Measurements from ENCODE around the gene COL11A2.

The COL11A2 gene

DNA sequence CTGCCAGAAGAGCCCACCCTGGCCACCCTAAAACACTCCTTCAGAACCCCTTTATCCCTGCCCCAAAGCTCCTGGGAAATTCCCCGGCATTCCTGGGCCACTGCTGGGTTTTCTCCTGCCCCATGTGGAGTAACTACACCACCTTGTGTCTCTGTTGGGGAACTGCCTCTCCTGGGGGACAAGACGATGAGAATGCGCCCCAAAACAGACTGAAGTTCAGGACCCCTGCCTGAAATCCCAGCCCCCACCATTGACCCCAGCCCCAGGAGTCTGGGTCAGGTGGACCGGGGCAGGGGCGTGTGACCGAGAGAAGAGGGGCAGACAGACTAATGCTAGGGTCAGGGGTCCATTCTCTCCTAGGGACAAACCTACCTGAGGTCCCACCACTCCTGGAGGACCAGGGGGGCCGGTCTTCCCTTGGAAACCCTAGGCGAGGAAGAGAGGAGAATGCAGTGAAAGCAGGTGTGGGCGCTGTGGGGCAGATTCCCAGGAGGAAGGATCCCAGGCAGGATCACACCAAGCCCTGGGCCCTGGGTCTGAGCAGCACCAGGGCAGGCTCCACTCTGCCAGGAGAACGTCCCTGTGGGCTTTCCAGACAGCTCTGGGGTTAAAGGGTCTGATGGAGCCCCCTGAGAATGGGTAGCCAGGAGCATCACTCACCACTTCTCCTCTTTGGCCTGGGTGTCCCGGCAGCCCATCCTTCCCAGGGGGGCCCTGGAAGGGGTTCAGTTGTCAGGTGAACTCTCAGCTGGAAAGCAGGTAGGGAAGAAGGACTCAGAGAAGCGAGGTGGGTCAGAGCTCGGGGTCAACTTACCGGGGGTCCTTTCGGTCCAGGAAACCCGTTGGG lies 19.4 kb downstream of the COL11A2 start:
- FAIRE-seq, result no peak
- peak; percentile 44 for DNase-seq (ENCODE audit: low spot score)

DNA sequence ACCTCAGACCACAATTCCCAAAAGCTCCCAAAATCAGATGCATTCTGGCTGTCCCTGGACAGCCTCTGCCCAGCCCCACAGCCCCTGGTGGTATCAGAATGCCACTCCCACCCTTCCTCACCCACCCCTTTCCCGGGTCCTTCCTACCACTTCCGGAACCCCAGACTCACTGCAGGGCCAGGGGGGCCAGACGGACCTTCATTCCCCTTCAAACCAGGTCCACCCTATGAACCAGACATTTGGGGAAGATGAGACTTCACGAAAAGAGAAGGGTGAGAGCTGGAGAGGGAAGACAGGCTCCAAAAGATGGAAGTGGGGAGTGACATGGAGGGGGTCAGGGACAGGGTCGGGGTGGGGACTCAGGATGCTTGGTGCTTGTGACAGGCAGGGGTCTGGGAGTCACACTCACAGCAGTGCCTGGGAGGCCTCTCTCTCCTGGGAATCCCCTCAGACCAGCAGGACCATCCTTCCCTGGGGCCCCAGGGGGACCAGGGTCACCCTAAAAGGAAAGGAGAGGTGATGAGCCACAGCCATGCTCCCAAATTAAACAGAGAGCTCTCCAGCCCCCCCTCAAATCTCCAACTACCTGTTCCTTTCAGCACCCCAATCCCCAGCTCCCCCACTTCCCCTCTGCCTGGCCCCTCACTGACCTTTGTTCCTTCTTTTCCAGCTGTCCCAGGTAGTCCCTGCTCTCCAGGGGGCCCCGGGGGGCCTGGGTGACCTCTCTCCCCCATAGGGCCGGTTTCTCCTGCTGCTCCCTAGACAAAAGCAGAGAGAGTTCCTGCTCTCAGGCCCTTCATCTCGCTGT lies 20.2 kb downstream of the COL11A2 start:
- no peak for DNase-seq (ENCODE audit: low spot score)
- no peak for FAIRE-seq

DNA sequence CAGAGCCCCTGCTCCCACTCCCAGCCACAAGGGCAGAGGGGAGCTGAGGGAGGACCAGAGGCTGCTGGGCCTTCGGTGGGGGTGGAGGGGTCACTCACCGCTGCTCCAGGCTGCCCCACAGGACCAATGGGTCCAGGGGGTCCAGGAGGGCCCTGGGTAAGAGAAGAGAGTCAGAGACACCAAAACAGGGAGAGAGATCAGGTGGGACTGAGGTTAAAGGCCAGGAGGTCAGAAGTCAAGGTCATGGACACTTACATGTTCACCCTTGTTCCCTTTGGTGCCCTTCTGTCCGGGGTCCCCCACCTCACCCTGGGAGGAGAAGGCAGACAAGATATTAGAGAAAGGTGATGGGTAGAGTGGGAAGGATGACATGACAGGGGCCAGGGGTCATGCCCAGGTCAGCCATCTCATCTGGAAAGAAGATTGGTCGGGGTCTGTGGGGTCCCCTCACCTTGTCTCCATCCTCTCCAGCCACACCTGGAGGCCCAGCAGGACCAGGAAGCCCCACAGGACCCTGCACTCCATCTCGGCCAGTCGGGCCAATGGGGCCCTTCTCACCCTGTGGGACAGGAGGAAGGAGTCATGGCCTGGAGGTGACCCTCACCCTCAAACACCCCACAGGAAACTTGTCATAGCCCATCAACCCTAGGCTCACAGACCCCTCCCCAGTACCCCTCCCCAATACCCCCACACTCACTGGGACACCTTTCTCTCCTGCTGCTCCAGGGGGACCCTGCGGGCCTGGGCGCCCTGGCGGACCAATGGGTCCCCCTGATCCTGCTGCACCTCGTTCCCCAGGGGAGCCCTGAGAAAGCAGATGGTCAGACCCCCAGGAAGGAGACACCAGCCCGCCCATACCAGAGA lies 21.0 kb downstream of the COL11A2 start:
- DNase-seq (ENCODE audit: low spot score) (no peak), FAIRE-seq (no peak)

DNA sequence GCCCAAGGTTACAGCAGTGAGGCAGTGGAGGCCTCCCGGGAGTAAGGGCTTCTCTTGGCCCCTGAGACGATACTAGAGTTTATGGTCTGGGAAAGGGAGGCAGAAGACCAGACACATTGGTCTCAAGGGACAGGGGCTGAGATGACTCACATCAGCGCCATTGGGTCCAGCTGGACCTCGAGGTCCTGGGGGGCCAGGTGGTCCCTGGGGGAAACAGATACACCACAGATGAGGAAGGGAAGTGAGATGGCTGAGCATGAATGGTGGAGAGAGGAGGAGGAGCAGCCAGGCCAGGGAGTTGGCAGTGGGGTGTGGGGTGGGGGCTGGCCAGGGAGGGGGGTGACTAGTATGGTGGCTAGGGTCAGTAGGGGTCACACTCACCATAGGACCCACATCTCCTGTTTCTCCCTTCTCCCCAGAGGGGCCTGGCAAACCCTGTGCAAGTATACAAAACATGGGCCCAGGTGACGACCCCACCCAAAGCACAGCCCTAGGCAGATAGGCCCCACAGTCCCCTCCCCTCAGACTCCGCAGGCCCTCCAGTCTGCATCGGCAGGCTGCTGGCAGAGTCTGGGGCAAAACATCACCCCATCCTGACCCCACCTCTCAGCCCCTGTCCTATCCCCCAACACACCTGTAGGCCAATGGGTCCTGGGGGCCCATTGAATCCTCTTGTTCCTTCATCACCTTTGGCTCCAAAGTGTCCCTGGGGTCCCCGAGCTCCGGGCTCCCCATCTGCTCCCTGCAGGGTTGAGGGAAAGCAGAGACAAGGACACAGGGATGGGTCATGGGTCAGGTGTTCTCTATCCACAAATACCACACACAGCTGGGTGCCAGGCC lies 21.9 kb downstream of the COL11A2 start:
- FAIRE-seq (no peak), DNase-seq (ENCODE audit: low spot score) (no peak)

DNA sequence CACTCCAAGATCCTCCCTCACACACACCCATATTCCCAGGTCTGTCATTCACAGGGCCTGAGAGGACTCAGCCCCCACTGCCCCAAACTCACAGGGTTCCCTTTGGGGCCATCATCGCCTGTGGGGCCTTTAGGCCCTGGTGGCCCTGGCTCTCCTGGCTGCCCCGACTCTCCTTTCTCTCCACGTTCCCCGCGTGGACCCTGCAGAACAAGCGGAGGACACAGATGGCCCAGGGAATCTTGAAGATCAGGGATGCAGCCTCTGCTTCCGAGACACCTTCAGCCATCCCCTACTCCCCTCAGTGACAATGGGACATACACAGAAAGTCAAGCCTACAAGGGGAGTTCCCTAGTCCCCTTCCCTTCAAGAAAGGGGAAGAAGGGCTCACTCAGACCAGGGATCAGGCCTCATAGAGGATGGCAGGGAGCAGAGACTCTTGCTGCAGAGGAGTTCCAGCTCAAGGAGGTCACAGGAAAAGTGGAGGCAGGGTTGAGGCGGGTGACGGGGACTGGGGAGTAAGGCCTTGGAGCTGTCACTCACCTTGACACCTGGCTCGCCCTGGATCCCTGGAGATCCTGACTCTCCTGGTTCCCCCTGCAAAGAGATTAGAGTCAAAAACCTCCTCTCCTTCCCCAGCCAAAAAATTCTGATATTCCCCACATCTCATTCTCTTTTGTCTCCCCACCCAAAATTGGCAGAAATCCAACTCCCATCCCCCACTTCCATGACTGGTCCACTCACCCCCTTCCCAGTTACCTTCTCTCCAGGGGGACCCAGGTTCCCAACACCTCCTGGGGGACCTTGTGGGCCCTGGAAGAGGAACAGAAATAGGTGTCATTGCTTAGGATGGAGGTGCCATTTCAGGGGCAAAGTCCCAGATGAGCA lies 22.7 kb downstream of the COL11A2 start:
- DNase-seq (ENCODE audit: low spot score) (no peak), FAIRE-seq (no peak)

DNA sequence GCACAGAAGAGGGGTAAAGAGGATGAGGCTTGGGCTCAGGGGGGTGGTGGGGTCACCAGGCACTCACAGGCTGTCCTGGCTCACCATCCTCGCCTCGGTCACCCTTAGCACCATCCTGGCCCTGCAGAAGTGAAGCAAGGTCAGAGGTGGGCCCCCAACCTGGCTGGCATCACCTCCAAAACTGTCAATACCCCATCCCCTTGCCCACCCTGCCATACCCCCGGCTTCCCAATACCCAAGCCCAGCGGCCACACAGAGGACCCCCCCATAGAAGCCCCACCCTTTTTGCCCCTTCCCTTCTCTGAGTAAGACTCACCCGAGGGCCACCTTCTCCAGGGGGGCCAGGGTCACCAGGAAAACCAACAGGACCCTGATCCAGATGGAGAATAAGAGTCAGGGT lies 23.6 kb downstream of the COL11A2 start:
- no peak for FAIRE-seq
- DNase-seq (ENCODE audit: low spot score), result no peak

DNA sequence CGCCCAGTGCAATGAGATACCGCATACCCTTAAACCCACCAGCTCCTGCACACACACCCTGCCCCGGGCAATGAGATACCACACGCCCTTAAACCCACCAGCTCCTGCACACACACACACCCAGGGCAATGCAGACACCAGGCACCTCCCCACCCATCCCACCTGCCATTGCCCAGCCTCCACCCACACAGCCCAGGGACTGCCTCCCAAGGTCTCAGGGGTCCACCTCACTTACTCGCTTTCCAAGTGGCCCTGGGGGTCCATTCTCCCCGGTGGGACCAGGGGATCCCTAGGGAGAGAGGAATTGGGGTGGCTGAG lies 24.0 kb downstream of the COL11A2 start:
- no peak for DNase-seq (ENCODE audit: low spot score)
- FAIRE-seq, result no peak

DNA sequence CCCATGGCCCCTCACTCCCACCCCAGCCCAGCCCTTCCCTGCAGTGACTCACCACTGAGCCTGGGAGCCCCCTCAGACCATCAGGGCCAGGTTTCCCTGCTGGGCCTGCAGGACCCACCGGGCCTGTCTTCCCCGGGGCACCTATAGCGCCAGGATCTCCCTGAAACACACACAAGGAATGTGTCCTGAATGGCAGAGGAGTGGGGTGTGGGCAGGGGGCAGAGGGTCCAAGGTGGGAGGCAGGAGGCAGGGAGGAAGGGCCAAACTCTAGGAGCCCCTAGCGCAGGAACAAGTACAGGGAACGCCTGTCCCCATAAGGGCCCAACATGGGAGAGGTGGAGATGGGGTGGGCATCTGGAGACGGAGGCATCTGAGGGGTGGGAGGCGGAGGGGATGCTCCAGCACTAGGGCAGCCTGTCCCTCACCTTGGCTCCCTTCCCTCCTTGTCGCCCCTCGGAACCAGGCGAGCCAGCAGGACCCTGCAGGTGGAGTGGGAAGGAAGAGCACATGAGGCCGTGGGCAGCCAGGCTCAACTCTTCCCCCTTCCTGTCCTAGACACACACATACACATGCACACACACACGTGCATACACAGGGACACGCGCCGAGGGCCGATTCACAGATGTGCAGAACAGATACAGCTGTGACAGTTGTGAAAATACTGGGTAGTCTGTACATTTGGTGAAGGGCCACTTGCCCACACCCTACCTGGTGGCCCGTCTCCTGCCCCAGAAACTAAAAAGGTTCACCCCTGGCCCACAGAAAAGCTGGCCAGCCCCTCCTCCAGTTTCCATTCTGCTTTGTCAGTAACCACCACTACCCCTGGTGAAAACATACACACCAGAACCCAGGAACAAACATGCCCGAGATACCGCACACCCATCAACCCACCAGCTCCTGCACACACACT lies 24.6 kb downstream of the COL11A2 start:
- no peak for FAIRE-seq
- no peak for DNase-seq (ENCODE audit: low spot score)

DNA sequence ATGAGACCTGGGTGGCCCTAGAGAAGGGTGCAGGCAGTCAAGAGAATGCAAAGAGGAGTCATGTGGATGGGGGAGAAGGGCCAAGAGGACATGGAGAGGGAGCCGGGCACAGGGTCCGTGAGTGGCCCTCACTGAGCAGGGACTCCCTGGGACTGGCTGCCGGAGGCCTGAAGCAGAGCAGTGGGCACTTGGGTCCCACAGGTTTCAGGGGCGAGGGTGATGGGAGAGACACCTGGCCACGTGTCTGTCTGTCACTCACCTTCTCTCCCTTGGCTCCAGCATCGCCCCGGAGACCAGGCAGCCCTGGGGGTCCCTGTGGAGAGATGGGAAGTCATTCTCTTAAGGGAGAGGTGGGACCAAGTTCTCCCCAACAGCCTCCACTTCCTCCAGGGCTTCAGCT lies 25.5 kb downstream of the COL11A2 start:
- FAIRE-seq, result no peak
- DNase-seq (ENCODE audit: low spot score), result no peak

DNA sequence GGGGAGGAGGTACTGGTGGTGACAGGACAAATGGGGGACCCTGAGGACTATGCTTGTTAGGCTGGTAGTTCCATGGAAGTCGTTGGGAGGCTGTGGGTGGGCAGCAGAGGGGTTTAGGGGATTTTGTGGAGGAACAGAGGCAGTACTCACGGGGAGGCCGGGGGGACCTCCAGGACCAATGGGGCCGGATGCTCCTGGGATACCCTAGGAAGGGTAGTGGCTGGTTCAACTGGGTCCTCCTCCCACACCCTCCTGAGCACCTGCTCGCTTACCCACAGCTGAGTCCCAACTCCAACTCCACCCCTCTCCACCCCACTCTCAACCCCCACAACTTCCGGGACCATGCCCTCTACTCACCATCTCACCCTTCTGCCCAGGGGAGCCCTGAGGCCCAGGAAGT lies 25.9 kb downstream of the COL11A2 start:
- FAIRE-seq (no peak), DNase-seq (ENCODE audit: low spot score) (no peak)

DNA sequence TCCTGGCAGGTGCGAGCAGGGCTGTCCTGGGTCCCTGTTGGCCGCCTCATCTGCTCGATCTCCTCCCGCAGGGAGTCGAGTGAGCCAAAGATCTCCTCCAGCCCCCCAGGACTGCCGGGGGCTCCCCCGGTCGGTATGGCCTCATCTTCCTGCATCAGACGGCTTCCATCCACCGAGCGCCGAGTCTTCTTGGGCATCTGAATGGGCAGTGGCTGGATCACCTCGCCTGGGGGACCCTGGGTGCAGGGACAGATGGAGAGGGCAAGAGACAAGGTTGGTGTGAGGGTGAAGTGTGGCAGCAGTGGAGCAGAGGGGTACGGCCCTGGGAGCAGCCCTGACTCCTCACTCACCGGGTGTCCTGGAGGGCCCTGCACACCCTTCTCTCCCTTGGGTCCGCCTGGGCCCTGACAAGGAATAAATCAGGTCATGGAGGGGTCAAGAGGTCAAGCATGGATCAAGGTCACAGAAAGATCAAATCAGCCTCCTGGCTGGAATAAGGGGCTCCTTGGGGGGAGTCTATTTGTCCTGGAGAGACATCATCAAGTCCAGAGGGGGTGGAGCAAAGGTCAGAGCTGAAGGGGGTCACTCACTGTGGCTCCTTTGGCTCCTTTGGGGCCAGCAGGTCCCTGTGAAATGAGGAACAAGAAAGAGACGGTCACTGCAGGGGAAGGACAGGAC lies 26.5 kb downstream of the COL11A2 start:
- no peak for DNase-seq (ENCODE audit: low spot score)
- no peak for FAIRE-seq

DNA sequence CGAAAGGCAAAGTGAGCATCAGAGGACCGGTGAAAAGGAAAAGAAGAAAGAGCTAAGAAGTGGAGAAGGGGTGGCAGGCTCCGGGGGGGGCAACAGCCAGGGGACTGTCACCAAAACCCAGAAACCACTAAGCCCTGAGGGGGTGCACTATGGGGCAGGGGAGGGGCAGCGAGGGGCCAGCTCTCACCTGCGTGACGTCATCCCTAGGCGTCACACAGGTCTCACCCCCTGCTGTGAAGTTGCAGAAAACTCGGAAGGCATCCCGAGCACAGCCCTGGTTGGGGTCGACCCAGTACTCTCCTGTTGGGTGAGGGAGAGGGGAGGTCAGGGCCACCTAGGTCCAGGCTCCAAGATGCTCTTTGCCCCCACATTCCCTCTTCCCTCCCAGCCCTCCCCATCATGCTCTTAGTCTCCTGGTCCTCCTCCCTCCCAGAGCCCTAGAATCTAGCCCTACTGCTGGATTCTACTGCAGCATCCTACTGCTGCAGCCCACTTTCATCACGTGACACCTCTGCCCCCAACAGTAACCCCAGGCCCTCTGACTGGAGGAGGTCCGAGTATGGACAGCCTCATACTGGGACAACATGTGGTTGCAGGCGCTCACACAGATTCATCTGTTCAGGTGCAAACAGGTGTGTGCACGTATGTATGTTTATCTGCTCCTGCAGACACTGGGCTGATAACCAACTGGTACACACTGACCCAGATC lies 27.4 kb downstream of the COL11A2 start:
- DNase-seq (ENCODE audit: low spot score) (no peak), FAIRE-seq (no peak)

DNA sequence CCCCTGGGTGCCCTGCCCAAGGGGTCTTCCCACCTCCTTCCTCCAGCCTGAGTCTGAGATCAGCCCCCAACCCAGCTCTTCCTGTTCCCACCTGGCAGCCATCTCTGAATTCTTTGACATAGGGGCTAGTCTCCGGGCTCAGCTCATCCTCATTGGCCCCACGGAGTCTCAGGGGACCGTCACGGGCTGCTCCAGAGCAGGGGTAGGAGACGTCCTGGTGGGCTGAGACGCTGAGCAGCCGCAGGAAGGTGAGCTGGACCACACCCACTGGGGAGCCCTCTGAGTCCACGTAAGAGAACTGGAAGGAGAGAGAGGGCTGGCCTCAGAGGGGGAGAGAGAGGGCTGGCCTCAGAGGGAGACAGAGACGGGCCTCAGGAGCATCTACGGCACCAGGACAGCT lies 28.1 kb downstream of the COL11A2 start:
- DNase-seq (ENCODE audit: low spot score) (no peak), FAIRE-seq (no peak)

DNA sequence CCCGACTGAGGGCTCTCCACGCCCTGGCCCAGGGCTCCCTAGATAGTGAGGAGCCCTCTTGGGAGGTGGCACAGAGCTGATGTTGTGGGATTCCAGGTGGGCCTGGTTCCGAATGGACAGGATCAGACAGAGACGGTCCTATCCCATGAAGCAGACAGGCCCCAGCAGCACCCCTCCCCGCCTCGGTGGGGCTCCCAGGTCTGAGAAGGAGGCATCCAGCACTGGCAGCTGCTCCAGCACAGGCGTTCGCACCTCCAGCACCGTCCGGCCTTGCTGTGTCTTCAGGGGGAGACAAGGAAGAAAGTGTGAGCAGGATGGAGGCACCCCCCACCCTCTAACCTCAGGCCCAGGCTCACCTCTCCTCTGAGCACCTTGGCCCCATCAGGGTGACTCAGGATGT lies 28.7 kb downstream of the COL11A2 start:
- FAIRE-seq (no peak), DNase-seq (ENCODE audit: low spot score) (no peak)

DNA sequence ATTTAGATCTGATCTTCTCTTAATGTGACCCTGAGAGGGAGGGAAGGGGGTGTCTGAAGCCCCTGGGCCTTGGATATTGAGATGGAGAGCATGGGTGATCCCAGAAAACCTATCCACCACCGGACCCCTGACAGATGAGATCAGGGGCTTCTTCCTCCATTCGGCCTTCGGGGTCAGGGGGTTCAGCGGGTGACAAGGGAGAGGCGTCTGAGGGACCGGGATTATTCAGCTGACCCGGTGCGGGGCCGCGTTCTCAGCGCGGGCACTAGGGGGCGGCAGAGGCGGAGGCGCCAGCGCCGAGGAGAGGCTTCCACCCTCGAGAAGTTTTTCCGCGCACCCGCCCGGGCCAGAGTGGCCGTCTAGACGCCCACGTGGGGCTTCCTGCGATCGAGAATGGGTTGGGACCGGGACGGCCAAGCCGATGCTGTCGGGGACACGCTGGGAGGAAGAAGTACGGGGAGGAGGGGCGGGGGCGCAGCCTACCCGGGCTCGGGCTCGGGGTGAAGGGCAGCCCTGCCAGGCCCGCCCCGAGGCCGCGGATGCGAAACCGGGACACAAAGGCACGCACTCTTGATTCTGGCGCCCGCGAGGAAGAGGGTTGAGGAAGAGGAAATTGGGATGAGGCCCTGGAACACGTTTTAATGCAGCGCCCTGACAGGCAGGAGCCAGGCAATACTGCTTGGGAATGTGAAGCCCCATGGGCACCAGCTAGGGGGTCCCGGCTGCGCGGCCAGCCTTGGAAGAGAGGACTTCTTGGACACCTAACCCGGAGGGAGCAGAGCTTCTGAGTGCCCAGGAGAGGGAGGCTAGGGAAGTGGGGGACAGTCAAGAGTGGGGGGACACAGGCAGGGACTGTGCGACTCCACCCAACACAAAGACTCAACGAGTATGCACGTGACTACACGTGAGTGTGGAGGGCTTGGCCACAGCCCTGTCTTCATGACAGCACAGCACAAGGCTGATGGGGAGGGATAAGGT lies 30.6 kb downstream of the COL11A2 start:
- FAIRE-seq, result peak; percentile 76
- DNase-seq (ENCODE audit: low spot score), result peak; percentile 90

DNA sequence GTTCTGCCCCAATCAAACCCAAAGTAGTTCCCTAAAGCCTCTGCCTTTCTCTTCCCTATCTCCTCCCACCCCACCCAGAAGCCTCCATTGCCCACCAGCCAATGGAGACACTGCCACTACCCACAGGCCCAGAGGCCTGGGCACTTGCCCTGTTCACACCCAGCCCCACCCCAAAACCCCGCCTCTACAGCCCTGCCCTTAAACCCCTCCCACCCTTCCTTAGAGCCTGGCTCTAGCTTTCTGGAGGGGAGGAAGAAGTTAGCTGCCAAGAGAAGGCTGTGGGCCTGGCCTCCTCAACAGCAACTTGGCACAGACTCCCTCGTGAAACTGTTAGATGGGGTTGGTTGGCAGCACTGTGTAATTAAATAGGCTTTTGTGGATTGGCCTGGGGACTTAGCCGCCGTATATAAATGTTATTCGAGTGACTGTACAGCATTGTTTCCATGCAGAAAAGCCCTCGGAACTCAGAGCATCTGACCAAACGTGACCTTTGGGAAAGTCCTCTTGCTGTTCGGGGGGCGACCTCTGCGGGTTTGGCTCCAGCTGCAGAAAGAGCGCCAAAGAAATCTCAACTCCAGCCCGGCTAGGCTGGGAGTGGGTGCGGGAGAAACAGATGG lies 31.4 kb downstream of the COL11A2 start:
- DNase-seq (ENCODE audit: low spot score), result peak; percentile 85
- no peak for FAIRE-seq
